D721Med (cell line): ENCODE data around the gene CLTCL1.

Experiments used
- DNase-seq: peaks from one replicate; pipeline ENCODE4 v3.0.0; 2011; ENCODE audit warnings: low spot score; ENCODE audit not compliant: insufficient read length
- FAIRE-seq: peaks from 2 replicates; lab custom pipeline; 2011; peaks lifted over from hg19 to GRCh38; lab: Jason Lieb, UNC
- CTCF ChIP-seq: IDR thresholded peaks from 2 replicates; pipeline ENCODE4 v1.5.1; 2012; ENCODE audit warnings: mild to moderate bottlenecking, control low read depth; ENCODE audit not compliant: insufficient read depth; ENCODE audit errors: missing control alignments

Gene CLTCL1

GRCh38 chr22:19174106-19175025, 117.2 kb downstream of the CLTCL1 start:
- TF ChIP-seq CTCF, result no peak
- DNase-seq (no peak), FAIRE-seq (no peak)

- FAIRE-seq (no peak), DNase-seq (no peak)
- TF ChIP-seq CTCF, result no peak
Measured at GRCh38 chr22:19173047-19174035, 118.2 kb downstream of the CLTCL1 start.

GRCh38 chr22:19172213-19173046, 119.1 kb downstream of the CLTCL1 start:
- no peak for TF ChIP-seq CTCF
- FAIRE-seq (no peak), DNase-seq (no peak)

GRCh38 chr22:19169947-19170318, 121.6 kb downstream of the CLTCL1 start:
- TF ChIP-seq CTCF, result no peak
- DNase-seq (no peak), FAIRE-seq (no peak)

- DNase-seq, result peak; percentile 79
- no peak for TF ChIP-seq CTCF
- FAIRE-seq, result no peak
Measured at GRCh38 chr22:19169002-19169946, 122.2 kb downstream of the CLTCL1 start.
